ENCODE data around the gene YIPF5.

Gene YIPF5

GRCh38 chr5:144177548-144177947 is 7.1 kb upstream of the YIPF5 start:
- DNase-seq (ENCODE audit: low spot score) = no peak

GRCh38 chr5:144173766-144174165 is 3.3 kb upstream of the YIPF5 start:
- no peak for DNase-seq (ENCODE audit: low spot score)

- DNase-seq (ENCODE audit: low spot score) = no peak
These were observed 569 bp downstream of the YIPF5 start for GRCh38 chr5:144169904-144170275.

- no peak for DNase-seq (ENCODE audit: low spot score)
These were observed 2.5 kb downstream of the YIPF5 start for GRCh38 chr5:144167998-144168397.

- no peak for DNase-seq (ENCODE audit: low spot score)
These were observed 3.8 kb downstream of the YIPF5 start for GRCh38 chr5:144166696-144167095.

- DNase-seq (ENCODE audit: low spot score) = no peak
These were observed 7.8 kb downstream of the YIPF5 start for GRCh38 chr5:144162686-144163085.

- DNase-seq (ENCODE audit: low spot score) = no peak
These were observed 13.7 kb downstream of the YIPF5 start for GRCh38 chr5:144156767-144157171.

GRCh38 chr5:144151026-144151425 is 19.4 kb downstream of the YIPF5 start:
- peak; percentile 23 for DNase-seq (ENCODE audit: low spot score)

GRCh38 chr5:144144956-144145751 is 25.3 kb downstream of the YIPF5 start:
- no peak for DNase-seq (ENCODE audit: low spot score)

GRCh38 chr5:144143625-144144024 is 26.8 kb downstream of the YIPF5 start:
- no peak for DNase-seq (ENCODE audit: low spot score)

GRCh38 chr5:144142824-144143162 is 27.7 kb downstream of the YIPF5 start:
- no peak for DNase-seq (ENCODE audit: low spot score)

- DNase-seq (ENCODE audit: low spot score) = peak; percentile 63
These were observed 28.2 kb downstream of the YIPF5 start for GRCh38 chr5:144142139-144142823.

- DNase-seq (ENCODE audit: low spot score) = no peak
These were observed 28.9 kb downstream of the YIPF5 start for GRCh38 chr5:144141585-144141984.

GRCh38 chr5:144139586-144139985 is 30.9 kb downstream of the YIPF5 start:
- DNase-seq (ENCODE audit: low spot score) = peak; percentile 43

GRCh38 chr5:144135113-144135762 is 35.2 kb downstream of the YIPF5 start:
- no peak for DNase-seq (ENCODE audit: low spot score)

GRCh38 chr5:144134194-144134826 is 36.1 kb downstream of the YIPF5 start:
- no peak for DNase-seq (ENCODE audit: low spot score)

GRCh38 chr5:144133050-144133633 is 37.3 kb downstream of the YIPF5 start:
- DNase-seq (ENCODE audit: low spot score) = no peak

GRCh38 chr5:144131261-144131660 is 39.2 kb downstream of the YIPF5 start:
- DNase-seq (ENCODE audit: low spot score) = no peak

- DNase-seq (ENCODE audit: low spot score) = no peak
These were observed 40.2 kb downstream of the YIPF5 start for GRCh38 chr5:144130306-144130705.

GRCh38 chr5:144128844-144129243 is 41.6 kb downstream of the YIPF5 start:
- no peak for DNase-seq (ENCODE audit: low spot score)

- DNase-seq (ENCODE audit: low spot score) = no peak
These were observed 43.8 kb downstream of the YIPF5 start for GRCh38 chr5:144126707-144127106.

- DNase-seq (ENCODE audit: low spot score) = peak; percentile 20
These were observed 45.2 kb downstream of the YIPF5 start for GRCh38 chr5:144125163-144125726.

All from AG08395 (cell line).